ENCODE data around the gene GALNT12. TPM values are rescaled to one million over a fixed set of nuclear protein-coding genes. Genes with fewer than 3 reads are reported as not detected.

GALNT12 gene
- total and polyA plus RNA-seq, 8 donors, result 4.2 to 12.2 (median 9.6) TPM

DNA sequence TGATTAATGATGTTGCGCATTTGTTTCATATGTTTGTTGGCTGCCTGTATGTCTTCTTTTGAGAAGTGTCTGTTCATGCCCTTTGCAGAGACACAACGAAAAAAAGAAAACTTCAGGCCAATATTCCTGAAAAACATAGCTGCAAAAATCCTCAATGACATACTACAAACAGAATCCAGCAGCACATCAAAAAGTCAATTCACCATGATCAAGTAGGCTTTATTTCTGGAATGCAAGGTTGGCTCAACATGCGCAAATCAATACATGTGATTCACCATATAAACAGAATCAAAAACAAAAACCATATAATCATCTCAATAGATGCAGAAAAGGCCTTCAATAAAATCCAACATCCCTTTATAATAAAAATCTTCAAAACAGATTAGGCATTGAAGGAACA, 9.2 kb upstream of the GALNT12 start:
- no peak for FAIRE-seq
- no peaks in the 10 kb centered on the region for H3K27me3 ChIP-seq
- 94 to 97% methylated on average over 3 of the region's 3 CpGs for WGBS, 2 donors

DNA sequence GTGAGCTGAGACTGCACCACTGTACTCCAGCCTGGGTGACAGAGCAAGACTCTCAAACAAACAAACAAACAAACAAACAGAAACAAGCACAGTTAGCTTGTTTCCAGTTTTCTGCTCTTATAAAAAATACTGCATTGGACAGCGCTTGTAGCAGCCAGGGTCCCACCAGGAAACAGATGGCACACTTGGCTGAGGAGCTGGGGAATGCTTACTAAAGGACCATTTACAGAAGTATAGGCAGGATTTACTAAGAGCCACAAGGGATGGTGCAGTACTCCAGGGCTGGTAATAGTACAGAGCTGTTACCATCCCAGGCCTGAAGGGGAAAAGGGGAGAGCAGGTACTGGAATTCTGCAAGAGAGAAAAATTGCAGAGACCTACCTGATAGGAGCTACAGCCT, 5.9 kb upstream of the GALNT12 start:
- no peaks in the 10 kb centered on the region for H3K27me3 ChIP-seq
- ATAC-seq (no peak), FAIRE-seq (no peak), DNase-seq (no peak)
- no peaks in the 10 kb centered on the region for H3K4me1 ChIP-seq
- no peaks in the 10 kb centered on the region for H3K9me3 ChIP-seq
- no peaks in the 10 kb centered on the region for H3K36me3 ChIP-seq
- WGBS, 2 donors, result 95 to 97% methylated on average over 1 of the region's 1 CpG
- H3K4me3 ChIP-seq, result no peak overlapping the region
- TF ChIP-seq, protein P1, sequence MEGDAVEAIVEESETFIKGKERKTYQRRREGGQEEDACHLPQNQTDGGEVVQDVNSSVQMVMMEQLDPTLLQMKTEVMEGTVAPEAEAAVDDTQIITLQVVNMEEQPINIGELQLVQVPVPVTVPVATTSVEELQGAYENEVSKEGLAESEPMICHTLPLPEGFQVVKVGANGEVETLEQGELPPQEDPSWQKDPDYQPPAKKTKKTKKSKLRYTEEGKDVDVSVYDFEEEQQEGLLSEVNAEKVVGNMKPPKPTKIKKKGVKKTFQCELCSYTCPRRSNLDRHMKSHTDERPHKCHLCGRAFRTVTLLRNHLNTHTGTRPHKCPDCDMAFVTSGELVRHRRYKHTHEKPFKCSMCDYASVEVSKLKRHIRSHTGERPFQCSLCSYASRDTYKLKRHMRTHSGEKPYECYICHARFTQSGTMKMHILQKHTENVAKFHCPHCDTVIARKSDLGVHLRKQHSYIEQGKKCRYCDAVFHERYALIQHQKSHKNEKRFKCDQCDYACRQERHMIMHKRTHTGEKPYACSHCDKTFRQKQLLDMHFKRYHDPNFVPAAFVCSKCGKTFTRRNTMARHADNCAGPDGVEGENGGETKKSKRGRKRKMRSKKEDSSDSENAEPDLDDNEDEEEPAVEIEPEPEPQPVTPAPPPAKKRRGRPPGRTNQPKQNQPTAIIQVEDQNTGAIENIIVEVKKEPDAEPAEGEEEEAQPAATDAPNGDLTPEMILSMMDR (IDR thresholded peaks at IDR 0.05), result no peak
- intact Hi-C loops (cut with DNase I), result no loop called here
- H3K27ac ChIP-seq, result no peak overlapping the region

More for the DNA sequence above, 9.2 kb upstream of the GALNT12 start:
- Histone ChIP-seq H3K36me3 (no peaks in the 10 kb centered on the region), H3K4me3 (no peak overlapping the region), H3K9me3 (no peaks in the 10 kb centered on the region), H3K27ac (no peak overlapping the region), H3K4me1 (peaks cover 0 to 7% (median 0%) of the 10 kb centered on the region in 3 donors)
- TF ChIP-seq, protein P1 (IDR thresholded peaks at IDR 0.05), result no peak
- DNase-seq, result no peak
- ATAC-seq, result no peak
- intact Hi-C loops (cut with DNase I), result no loop called here

DNA sequence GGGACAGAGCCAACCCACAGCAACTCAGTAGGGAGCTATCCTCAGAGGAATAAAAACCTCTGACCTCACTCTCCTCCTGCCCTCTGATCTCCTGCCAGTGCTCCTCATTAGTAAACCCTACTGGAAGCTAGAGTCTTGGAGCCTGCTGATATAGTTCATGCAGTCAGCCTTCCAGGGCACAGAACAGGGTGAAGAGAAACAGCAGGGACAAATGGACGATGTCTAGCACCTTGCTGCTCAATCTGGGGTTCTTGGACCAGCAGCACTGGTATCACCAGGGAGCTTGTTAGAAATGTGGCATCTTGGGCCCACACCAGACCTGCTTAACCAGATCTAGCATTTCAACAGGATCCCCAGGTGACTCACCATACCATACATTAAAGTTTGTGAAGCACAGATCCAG, 5.5 kb upstream of the GALNT12 start:
- TF ChIP-seq, protein P1 (IDR thresholded peaks at IDR 0.05), result no peak
- Histone ChIP-seq H3K36me3 (no peaks in the 10 kb centered on the region), H3K4me3 (no peak overlapping the region), H3K27me3 (no peaks in the 10 kb centered on the region), H3K4me1 (peaks cover 0 to 4% (median 0%) of the 10 kb centered on the region in 3 donors), H3K27ac (no peak overlapping the region), H3K9me3 (no peaks in the 10 kb centered on the region)
- 80 to 83% methylated on average over 1 of the region's 1 CpG for WGBS, 2 donors
- DNase-seq (no peak), FAIRE-seq (no peak), ATAC-seq (no peak)
- intact Hi-C loops (cut with DNase I), result no loop called here

DNA sequence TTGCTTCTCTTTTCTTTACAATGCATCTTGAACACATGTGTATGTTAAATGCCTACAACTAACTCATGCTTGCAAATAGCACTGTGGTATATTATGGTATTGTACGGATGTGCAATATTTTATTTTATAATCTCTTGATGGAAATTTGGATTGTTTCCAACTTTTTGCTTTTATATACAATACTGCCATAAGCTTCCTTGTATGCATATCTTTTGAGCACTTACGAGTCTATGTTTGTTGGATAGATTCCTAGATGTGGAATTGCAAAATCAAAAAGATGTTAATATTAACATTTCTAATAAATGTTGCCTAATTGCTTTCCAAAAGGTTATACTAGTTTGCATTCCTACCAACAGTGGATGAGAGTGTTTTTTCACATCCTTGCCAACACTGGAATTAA, 3.4 kb upstream of the GALNT12 start:
- FAIRE-seq, result no peak
- TF ChIP-seq, protein P1 (IDR thresholded peaks at IDR 0.05), result no peak

DNA sequence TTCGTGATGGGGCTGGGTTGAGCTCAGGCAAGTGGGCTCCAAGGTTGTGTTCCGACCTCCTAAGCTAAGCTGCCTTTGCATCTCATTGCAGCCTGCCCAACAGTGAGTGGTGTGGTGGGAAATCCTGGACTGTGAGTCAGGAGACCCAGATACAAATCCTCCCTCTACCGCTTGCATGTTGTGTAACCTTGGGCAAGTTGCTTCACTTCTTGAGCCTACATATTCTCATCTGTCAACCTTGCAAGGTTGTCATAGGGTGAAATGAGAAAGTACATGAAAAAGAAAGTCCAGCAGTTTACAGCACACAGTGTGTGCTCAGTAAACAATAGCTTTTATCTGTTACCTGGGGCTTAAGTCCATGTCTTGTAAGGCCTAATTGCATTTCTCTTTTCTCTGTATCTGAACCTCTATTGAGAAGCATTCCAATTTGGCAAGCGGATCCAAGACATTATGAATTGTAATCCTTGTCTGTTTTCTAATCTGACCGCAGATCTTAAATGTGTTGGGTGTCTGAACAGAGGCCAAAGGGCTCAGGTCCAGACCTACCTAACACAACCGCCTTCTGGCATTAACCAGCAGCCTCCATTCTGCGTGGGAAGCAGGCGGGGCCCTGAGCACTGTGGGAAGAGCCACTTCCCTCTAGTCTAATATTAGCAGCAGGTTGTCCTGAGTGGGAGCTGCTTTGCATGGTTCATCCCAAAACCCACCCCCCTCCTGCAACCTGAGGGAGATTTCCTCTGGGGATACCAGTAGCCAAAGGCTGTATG, 1.8 kb upstream of the GALNT12 start:
- ATAC-seq, result no peak
- TF ChIP-seq, protein P1 (IDR thresholded peaks at IDR 0.05), result no peak
- Histone ChIP-seq H3K36me3 (no peaks in the 10 kb centered on the region), H3K9me3 (no peaks in the 10 kb centered on the region), H3K4me1 (peaks cover 14 to 26% (median 16%) of the 10 kb centered on the region in 3 donors), H3K27ac (no peak overlapping the region), H3K4me3 (no peak overlapping the region), H3K27me3 (no peaks in the 10 kb centered on the region)
- WGBS, 2 donors, result 75 to 79% methylated on average over 8 of the region's 8 CpGs
- intact Hi-C loops (cut with DNase I), result no loop called here
- DNase-seq, result no peak
- no peak for FAIRE-seq

More for the DNA sequence above, 3.4 kb upstream of the GALNT12 start:
- no peak overlapping the region for H3K4me3 ChIP-seq
- DNase-seq, result no peak
- H3K36me3 ChIP-seq, result no peaks in the 10 kb centered on the region
- no peak overlapping the region for H3K27ac ChIP-seq
- H3K9me3 ChIP-seq, result no peaks in the 10 kb centered on the region
- peaks cover 3 to 15% (median 7%) of the 10 kb centered on the region in 3 donors for H3K4me1 ChIP-seq
- WGBS, 2 donors, result 4 to 8% methylated on average over 2 of the region's 2 CpGs
- H3K27me3 ChIP-seq, result no peaks in the 10 kb centered on the region
- intact Hi-C loops (cut with DNase I), result no loop called here
- ATAC-seq, result no peak

All from pancreas (tissue), 10 donors.